Cardiac muscle cell (in vitro differentiated cells and primary cell): Measurements from ENCODE around the gene CMSS1. TPM values are rescaled to one million over a fixed set of nuclear protein-coding genes. Genes with fewer than 3 reads are reported as not detected.
"Not testable (repeated sequence)": the region's sequence is repeated elsewhere in the genome, so short reads cannot be mapped to it uniquely, and the experiment has no call there.

Source experiments
- DNase-seq, 2 donors: peaks; one replicate each; pipeline versions ENCODE4 v3.0.0 to v3.0.0-alpha.2; 2010 to 2017; ENCODE audit warnings: low read depth in 1 of 2, low spot score in 1 of 2
- H3K27ac ChIP-seq: fragments of 200-600 bp; sonication (generic); 2 replicates; pipeline ENCODE4 v1.5.1; 2016
- H3K27me3 ChIP-seq: fragments of 200-600 bp; sonication (generic); 2 replicates; pipeline ENCODE4 v1.6.0; 2016; ENCODE audit warnings: control low read depth
- H3K36me3 ChIP-seq: fragments of 200-600 bp; sonication (generic); 2 replicates; pipeline ENCODE4 v1.5.1; 2016; ENCODE audit warnings: control low read depth
- H3K4me1 ChIP-seq: fragments of 200-600 bp; sonication (generic); 2 replicates; pipeline ENCODE4 v1.8.1; 2017; ENCODE audit warnings: low read depth, mild to moderate bottlenecking, mixed run types
- H3K4me3 ChIP-seq: fragments of 200-600 bp; sonication (generic); 2 replicates; pipeline ENCODE4 v1.5.1; 2016; ENCODE audit warnings: mild to moderate bottlenecking
- H3K9me3 ChIP-seq: fragments of 200-600 bp; sonication (generic); 2 replicates; pipeline ENCODE4 v1.5.1; 2017; ENCODE audit warnings: low read depth, mild to moderate bottlenecking, control low read depth
- polyA plus RNA-seq: library from polyadenylated mRNA; unstranded; fragments of >200 nt; fragmentation: Nextera tagmentation; extraction: Ambion mirVana; gene quantifications from 2 replicates; pipeline ENCODE4 v1.2.1, GENCODE V29; 2016
- total RNA-seq: library from RNA; depleted of rRNA; stranded (reverse); fragments of >200 nt; gene quantifications from 2 replicates; pipeline ENCODE4 v1.2.3, GENCODE V29; 2016
- TF ChIP-seq, protein P1 (sequence below): IDR thresholded peaks from 2 replicates; pipeline ENCODE4 v1.5.1; 2012; ENCODE audit warnings: low read depth, mild to moderate bottlenecking, low read length

CMSS1 gene
- total and polyA plus RNA-seq, 2 experiments from 2014 or later: 13.1 to 32.9 TPM

DNA sequence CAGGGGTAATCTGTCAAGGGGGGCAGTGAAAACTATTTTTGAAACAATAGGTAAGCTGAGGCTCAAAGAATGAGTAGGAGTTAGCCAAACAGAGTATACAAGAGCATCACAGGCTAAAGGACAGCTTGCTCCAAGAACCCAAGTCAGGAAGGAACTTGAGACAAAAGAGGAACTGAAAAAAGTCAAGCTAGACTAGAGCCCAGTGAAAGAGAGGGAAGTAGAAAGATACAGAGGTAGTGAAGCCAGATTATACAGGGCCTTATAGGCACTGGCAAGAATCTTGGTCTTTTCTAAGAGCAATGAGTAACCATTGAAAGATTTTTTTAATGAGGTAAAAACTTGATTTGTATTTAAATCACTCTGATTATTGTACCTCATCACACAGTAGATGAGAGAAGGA lies 226.7 kb downstream of the CMSS1 start:
- Histone ChIP-seq H3K27me3 (peaks cover 58% of the 10 kb centered on the region), H3K27ac (no peak overlapping the region), H3K4me1 (peaks cover 8% of the 10 kb centered on the region), H3K9me3 (no peaks in the 10 kb centered on the region), H3K36me3 (no peaks in the 10 kb centered on the region), H3K4me3 (no peak overlapping the region)
- DNase-seq: no peak
- TF ChIP-seq, protein P1, sequence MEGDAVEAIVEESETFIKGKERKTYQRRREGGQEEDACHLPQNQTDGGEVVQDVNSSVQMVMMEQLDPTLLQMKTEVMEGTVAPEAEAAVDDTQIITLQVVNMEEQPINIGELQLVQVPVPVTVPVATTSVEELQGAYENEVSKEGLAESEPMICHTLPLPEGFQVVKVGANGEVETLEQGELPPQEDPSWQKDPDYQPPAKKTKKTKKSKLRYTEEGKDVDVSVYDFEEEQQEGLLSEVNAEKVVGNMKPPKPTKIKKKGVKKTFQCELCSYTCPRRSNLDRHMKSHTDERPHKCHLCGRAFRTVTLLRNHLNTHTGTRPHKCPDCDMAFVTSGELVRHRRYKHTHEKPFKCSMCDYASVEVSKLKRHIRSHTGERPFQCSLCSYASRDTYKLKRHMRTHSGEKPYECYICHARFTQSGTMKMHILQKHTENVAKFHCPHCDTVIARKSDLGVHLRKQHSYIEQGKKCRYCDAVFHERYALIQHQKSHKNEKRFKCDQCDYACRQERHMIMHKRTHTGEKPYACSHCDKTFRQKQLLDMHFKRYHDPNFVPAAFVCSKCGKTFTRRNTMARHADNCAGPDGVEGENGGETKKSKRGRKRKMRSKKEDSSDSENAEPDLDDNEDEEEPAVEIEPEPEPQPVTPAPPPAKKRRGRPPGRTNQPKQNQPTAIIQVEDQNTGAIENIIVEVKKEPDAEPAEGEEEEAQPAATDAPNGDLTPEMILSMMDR: no peak

GRCh38 chr3:100045696-100046095 lies 228.0 kb downstream of the CMSS1 start:
- Histone ChIP-seq H3K27ac (no peak overlapping the region), H3K36me3 (no peaks in the 10 kb centered on the region), H3K4me3 (no peak overlapping the region), H3K9me3 (no peaks in the 10 kb centered on the region), H3K4me1 (peaks cover 3% of the 10 kb centered on the region), H3K27me3 (peaks cover 58% of the 10 kb centered on the region)
- peak in 1 of 2 donors; percentile 98 for DNase-seq
- TF ChIP-seq, protein P1: no peak

GRCh38 chr3:100046986-100047385 lies 229.3 kb downstream of the CMSS1 start:
- H3K36me3 ChIP-seq: no peaks in the 10 kb centered on the region
- no peaks in the 10 kb centered on the region for H3K4me1 ChIP-seq
- no peak overlapping the region for H3K27ac ChIP-seq
- TF ChIP-seq, protein P1: no peak
- H3K9me3 ChIP-seq: no peaks in the 10 kb centered on the region
- peaks cover 53% of the 10 kb centered on the region for H3K27me3 ChIP-seq
- no peak overlapping the region for H3K4me3 ChIP-seq
- no peak for DNase-seq

GRCh38 chr3:100047455-100048141 lies 229.9 kb downstream of the CMSS1 start:
- peak in 1 of 2 donors; percentile 73 for DNase-seq
- no peak overlapping the region for H3K27ac ChIP-seq
- no peaks in the 10 kb centered on the region for H3K36me3 ChIP-seq
- H3K9me3 ChIP-seq: no peaks in the 10 kb centered on the region
- TF ChIP-seq, protein P1: no peak
- H3K4me1 ChIP-seq: no peaks in the 10 kb centered on the region
- peaks cover 48% of the 10 kb centered on the region for H3K27me3 ChIP-seq
- no peak overlapping the region for H3K4me3 ChIP-seq

DNA sequence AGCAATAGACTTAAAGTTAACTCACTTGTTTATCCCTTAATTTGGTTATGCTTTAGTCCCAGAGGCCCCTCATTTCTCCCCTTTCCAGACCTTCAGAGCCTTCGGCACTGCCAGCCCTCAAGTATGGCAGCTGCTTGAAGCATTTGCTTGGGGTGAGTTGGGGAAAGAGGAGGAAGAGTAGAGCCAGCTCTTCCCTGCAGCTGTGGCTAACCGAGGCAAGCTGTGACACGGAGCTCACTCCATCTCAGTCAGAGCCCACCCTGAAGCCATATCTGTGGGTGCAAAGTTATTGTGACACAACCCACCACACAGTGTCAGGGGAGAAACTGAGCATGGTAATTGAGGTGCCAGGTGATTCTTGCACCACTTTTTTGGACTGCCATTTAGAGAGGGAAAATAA lies 230.6 kb downstream of the CMSS1 start:
- TF ChIP-seq, protein P1: no peak
- Histone ChIP-seq H3K9me3 (no peaks in the 10 kb centered on the region), H3K4me3 (no peak overlapping the region), H3K4me1 (no peaks in the 10 kb centered on the region), H3K36me3 (no peaks in the 10 kb centered on the region), H3K27me3 (peaks cover 41% of the 10 kb centered on the region), H3K27ac (no peak overlapping the region)
- DNase-seq: no peak

GRCh38 chr3:100051513-100051912 lies 233.9 kb downstream of the CMSS1 start:
- not testable (repeated sequence) for H3K9me3 ChIP-seq, H3K4me3 ChIP-seq, DNase-seq, H3K4me1 ChIP-seq, H3K36me3 ChIP-seq, H3K27ac ChIP-seq
- H3K27me3 ChIP-seq: peaks cover 15% of the 10 kb centered on the region
